Measurements from ENCODE around the gene SH3GLB2.
"Not testable (repeated sequence)": the region's sequence is repeated elsewhere in the genome, so short reads cannot be mapped to it uniquely, and the experiment has no call there.

The SH3GLB2 gene

DNA sequence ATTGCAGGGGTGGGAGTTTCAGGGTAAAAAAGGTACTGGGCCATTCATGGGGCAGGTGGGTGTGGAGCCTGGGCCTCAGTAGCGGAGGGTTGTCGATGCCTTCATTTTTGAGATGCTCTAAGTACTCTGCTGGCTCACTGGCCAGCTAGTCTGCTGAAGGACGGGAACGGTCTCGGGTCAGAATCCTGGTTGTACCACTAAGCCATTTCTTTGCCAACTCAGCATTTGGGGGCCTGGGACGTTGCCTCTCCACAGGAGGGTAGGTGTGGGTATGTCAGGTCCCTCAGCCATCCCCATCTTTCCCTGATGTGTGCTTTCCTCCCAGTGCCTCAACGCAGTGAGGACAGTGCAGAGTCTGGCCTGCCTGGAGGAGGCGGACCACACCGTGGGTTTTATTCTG, 25.1 kb downstream of the SH3GLB2 start:
- no peak for DNase-seq (ENCODE audit: low read depth in 3 of 3, low spot score in 1 of 3)

DNA sequence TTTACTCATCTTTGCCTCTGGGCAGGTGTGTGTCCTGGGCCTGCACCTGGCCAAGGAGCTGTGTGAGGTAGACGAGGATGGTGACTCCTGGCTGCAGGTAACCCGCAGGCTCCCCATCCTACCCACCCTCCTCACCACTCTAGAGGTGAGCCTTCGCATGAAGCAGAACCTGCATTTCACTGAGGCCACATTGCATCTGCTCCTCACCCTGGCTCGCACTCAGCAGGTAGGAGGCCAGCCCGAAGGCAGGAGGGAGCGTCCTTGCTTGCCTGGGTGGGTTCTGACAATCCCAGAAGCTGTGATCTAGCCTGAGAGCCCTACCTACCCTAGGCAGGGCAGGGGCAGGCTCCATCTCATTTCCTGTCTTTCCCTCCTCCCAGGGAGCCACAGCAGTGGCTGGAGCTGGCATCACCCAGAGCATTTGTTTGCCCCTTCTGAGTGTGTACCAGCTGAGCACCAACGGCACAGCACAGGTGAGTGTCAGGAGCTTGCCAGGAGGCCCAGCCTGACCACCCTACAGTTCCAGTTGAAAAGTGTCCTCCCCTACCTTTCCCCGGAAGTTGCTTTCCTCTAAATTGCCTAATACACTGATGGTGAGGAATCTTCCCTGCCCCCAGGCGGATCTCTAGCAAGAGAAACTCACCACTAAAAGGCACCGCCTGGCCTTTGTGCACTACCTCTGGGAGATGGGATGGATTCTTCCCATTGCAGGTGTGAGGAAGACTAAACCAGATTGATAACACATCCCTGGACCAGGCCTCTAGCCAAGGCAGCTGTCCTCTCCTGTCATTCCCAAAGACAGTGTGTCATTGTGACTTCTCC, 26.4 kb downstream of the SH3GLB2 start:
- no peak for DNase-seq (ENCODE audit: low read depth in 3 of 3, low spot score in 1 of 3)

DNA sequence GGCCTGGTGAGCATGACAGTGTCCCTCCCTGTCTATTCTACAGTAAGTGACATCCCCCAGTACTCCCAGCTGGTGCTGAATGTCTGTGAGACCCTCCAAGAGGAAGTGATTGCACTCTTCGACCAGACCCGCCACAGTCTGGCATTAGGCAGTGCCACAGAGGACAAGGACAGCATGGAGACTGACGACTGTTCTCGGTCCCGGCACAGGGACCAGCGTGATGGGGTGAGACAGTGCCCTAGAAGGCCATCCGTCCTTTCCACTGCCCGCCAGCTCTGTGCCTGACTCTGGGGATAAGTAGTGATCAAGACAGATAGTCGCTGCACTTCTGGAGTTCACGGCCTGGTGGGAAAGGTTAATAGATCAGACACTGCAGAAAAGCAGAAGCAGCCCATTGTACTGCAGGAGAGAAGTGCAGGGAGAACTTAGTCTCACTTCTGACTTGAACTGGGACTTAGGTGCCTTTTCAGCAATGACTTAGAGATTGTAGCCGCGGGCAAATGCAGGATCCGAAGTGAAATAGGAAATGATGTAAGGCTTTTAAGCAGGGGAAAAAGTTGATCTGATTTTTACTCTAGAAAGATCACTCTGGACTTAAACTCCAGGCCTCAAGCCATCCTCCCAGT, 28.4 kb downstream of the SH3GLB2 start:
- no peak for DNase-seq (ENCODE audit: low read depth in 3 of 3, low spot score in 1 of 3)

DNA sequence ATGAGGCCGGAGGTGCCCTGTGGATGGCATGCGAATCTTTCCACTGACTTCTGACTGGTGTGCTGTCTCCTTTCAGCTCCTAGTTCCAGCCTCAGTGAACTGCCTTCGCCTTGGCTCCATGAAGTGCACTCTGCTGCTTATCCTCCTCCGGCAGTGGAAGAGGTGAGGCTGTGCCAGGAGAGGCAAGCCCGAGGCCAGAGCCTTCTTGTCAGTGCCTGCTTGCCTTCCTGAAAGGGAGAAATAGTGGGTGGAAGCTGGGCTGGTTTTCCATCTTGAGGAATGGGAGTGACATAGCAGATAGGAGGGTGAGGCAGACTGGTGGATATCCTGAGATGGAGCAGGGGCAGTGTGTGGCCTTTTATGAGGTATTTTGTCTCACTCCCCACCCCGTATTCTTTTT, 29.7 kb downstream of the SH3GLB2 start:
- no peak for DNase-seq (ENCODE audit: low read depth in 3 of 3, low spot score in 1 of 3)

DNA sequence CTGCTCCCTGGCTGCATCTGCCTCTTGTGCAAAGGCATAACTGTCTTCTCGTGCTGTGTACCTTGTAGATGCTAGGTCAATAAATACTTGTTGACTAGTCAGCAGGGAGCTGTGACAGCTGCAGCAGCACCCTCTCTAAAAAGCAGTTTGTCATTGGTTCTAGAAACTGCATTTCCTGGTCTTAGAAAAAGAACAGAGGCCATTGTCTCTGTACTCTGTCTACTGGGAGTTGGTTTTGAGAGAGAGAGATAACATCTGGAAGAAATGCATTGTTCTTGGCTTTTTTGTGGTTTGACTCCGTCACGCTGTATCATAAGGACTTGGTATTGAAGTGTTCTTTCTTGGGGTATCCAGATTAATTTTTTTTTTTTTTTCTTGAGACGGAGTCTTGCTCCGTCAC, 32.3 kb downstream of the SH3GLB2 start:
- no peak for DNase-seq (ENCODE audit: low read depth in 3 of 3, low spot score in 1 of 3)

DNA sequence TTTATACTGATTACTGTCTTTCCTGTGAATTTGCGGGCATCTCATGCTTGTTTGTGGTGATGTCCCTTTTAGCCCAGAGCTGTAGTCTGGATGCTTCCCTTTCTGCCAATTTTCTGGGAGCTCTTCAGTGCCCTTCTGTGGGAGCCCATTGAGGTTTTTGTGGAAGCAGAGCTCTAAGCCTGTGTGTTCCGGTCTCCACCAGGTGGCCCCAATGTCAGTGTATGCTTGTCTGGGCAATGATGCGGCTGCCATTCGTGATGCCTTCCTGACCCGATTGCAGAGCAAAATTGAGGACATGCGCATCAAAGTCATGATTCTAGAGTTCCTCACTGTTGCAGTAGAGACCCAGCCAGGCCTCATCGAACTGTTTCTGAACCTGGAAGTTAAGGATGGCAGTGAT, 35.1 kb downstream of the SH3GLB2 start:
- no peak for DNase-seq (ENCODE audit: low read depth in 3 of 3, low spot score in 1 of 3)

DNA sequence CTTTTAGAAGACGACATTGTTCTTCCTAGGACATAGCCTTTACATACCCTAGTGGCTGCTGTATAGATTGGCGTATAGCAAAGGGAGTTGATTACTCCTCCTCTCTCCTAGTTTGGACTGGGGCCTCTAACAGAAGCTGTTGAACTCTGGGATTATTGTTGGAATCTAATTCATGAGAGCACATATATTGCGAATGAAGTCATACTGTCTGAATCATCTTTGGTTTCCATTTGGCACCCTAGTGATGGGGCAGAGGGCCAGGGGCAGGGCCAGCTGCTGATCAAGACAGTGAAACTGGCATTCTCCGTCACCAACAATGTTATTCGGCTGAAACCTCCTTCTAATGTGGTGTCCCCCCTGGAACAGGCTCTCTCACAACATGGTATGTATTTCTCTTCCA, 40.3 kb downstream of the SH3GLB2 start:
- no peak for DNase-seq (ENCODE audit: low read depth in 3 of 3, low spot score in 1 of 3)

DNA sequence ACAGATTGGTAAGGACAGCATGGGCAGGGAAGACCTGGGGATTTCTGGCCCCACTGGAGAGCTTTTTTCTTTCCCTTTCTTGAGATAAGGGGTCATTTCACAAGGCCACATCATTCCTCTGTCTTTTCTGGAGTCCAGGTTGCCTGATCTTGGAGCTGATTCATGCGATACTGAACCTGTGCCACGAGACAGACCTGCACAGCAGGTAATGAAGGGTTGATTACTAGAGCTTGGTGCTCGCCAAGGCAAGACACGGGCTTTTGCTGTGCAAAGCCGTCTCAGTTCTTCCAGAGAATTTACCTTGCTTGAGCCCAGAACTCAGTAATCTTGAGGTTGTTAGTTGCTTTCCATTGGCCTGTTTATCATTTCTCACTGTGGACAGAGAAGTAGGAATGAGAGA, 41.5 kb downstream of the SH3GLB2 start:
- DNase-seq (ENCODE audit: low read depth in 3 of 3, low spot score in 1 of 3) = no peak

DNA sequence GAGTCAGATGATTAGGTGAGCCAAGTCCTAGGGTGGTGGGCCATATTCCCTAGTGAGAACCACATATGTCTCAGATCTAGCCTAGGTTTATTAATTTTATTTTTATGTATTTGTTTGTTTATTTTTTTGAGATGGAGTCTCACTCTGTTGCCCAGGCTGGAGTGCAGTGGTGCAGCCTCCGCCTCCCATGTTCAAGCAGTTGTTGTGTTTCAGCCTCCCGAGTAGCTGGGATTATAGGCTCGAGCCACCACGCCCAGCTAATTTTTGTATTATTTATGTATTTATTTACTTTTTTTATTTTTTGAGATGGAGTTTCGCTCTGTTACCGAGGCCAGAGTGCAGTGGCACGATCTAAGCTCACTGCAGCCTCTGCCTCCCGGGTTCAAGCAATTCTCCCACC, 44.6 kb downstream of the SH3GLB2 start:
- DNase-seq (ENCODE audit: low read depth in 3 of 3, low spot score in 1 of 3) = no peak

DNA sequence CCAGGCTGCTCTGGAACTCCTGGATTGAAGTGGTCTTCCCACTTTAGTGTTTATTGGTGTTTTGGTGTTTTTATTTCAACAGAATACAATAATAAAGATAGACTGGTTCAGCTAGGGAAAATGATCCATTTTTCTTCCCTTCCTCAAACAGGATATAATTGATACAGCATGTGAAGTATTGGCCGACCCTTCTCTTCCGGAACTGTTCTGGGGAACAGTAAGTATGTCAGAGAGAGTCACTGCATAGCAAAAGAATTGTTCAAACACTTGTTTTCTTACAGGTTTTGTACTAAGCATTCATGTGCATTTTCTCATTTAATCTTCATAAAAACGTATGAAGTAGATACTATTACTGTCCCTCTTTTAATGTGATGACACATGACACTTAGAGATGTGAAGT, 49.0 kb downstream of the SH3GLB2 start:
- DNase-seq (ENCODE audit: low read depth in 3 of 3, low spot score in 1 of 3) = no peak

DNA sequence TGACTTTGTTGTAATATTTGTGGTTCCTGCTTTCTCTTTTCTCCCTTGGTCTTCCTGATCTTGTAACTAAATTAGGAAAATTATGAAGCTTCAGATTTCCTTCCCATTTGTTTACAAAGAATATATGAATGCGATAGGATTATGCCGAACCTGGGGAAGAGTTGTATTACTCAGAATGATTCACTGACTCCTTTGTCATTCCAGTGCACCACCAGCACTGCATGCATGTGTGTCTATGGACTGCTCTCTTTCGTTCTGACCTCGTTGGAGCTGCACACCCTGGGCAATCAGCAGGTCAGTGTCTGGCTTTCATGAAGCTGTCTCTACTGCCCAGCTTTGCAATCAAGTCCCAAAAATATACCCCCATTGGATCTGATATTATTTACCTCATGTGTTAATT, 55.2 kb downstream of the SH3GLB2 start:
- no peak for DNase-seq (ENCODE audit: low read depth in 3 of 3, low spot score in 1 of 3)

DNA sequence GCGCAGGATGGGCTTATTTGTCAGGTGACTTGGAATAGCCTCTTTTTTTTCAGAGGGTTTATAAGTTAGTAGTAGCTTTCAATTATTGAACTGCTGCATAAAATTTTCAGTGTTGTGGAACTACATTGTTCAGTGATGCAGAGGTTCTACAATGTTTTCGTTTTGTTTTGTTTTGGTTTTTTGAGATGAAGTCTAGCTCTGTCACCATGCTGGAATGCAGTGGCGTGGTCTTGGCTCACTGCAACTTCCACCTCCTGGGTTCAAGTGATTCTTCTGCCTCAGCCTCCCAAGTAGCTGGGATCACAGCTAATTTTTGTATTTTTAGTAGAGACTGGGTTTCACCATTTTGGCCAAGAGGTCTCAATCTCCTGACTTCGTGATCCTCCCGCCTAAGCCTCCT, 58.6 kb downstream of the SH3GLB2 start:
- no peak for DNase-seq (ENCODE audit: low read depth in 3 of 3, low spot score in 1 of 3)

DNA sequence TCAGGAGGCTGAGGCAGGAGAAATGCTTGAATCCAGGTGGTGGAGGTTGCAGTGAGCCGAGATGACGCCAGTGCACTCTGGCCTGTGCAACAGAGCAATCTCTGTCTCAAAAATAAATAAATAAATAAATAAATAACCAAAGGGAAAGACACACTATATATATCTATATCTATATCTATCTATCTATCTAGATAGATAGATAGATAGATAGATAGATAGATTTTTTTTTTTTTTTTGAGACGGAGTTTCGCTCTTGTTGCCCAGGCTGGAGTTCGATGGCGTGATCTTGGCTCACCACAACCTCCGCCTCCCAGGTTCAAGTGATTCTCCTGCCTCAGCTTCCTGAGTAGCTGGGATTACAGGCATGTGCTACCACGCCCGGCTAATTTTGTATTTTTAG, 66.7 kb downstream of the SH3GLB2 start:
- DNase-seq (ENCODE audit: low read depth in 3 of 3, low spot score in 1 of 3) = not testable (repeated sequence)

Data from stimulated activated CD4-positive, alpha-beta T cell treated with anti-CD3 and anti-CD28 coated beads, TNF-alpha, amount 100 ng/mL, for 1 hour (primary cell).